Fibroblast of pulmonary artery (primary cell): ENCODE data around the gene IMPDH2.
A peak's percentile ranks its signal among the peaks of the same experiment; 100 is the strongest.

Source experiments
- DNase-seq: peaks from one replicate; pipeline ENCODE4 v3.0.0-alpha.2; 2010; ENCODE audit warnings: low read depth
- H3K4me3 ChIP-seq: replicated peaks from 2 replicates; pipeline ENCODE4 v1.5.1; 2011; ENCODE audit warnings: low read depth, mild to moderate bottlenecking, control low read depth, low read length, moderate library complexity
- TF ChIP-seq, protein P1 (sequence below): IDR thresholded peaks from 2 replicates; pipeline ENCODE4 v1.5.1; 2011; ENCODE audit warnings: mild to moderate bottlenecking, control low read depth, low read length, inconsistent platforms; ENCODE audit errors: missing control alignments

The IMPDH2 gene

DNA sequence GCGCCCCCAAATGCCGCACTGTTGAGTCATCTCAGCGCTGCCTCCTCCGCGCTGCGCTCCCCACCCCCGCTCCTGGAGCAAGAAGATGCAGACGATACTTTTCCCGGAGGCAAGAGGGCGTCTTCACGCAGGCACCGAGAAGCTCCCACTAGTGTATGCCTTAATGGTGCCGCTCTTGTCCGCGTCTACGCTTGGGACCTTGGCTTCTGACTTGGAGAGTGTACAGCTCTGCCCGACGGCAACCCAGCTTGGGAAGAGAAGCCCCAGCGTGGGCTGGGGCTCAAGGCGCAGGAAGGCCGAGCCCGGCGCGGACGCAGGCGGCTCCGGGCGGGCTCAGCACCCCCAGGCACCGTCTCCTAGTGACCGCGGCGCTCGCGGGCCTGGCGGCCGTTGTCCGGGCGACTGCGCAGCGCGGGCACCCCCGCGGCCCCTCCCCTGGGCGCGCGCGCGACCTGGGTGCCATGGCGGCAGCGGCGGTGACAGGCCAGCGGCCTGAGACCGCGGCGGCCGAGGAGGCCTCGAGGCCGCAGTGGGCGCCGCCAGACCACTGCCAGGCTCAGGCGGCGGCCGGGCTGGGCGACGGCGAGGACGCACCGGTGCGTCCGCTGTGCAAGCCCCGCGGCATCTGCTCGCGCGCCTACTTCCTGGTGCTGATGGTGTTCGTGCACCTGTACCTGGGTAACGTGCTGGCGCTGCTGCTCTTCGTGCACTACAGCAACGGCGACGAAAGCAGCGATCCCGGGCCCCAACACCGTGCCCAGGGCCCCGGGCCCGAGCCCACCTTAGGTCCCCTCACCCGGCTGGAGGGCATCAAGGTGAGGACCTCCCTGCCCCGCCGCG is 39.2 kb downstream of the IMPDH2 start, which contains the start of gene P4HTM:
P4HTM (plus strand) TSS at position 446 of the 840 bp plus-strand sequence; CDS start at position 462, 16 bp downstream.
- H3K4me3 ChIP-seq: peak within 1 kb of the TSS; percentile 69
- TF ChIP-seq, protein P1, sequence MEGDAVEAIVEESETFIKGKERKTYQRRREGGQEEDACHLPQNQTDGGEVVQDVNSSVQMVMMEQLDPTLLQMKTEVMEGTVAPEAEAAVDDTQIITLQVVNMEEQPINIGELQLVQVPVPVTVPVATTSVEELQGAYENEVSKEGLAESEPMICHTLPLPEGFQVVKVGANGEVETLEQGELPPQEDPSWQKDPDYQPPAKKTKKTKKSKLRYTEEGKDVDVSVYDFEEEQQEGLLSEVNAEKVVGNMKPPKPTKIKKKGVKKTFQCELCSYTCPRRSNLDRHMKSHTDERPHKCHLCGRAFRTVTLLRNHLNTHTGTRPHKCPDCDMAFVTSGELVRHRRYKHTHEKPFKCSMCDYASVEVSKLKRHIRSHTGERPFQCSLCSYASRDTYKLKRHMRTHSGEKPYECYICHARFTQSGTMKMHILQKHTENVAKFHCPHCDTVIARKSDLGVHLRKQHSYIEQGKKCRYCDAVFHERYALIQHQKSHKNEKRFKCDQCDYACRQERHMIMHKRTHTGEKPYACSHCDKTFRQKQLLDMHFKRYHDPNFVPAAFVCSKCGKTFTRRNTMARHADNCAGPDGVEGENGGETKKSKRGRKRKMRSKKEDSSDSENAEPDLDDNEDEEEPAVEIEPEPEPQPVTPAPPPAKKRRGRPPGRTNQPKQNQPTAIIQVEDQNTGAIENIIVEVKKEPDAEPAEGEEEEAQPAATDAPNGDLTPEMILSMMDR: peak; percentile 51
- peak; percentile 95 for DNase-seq

DNA sequence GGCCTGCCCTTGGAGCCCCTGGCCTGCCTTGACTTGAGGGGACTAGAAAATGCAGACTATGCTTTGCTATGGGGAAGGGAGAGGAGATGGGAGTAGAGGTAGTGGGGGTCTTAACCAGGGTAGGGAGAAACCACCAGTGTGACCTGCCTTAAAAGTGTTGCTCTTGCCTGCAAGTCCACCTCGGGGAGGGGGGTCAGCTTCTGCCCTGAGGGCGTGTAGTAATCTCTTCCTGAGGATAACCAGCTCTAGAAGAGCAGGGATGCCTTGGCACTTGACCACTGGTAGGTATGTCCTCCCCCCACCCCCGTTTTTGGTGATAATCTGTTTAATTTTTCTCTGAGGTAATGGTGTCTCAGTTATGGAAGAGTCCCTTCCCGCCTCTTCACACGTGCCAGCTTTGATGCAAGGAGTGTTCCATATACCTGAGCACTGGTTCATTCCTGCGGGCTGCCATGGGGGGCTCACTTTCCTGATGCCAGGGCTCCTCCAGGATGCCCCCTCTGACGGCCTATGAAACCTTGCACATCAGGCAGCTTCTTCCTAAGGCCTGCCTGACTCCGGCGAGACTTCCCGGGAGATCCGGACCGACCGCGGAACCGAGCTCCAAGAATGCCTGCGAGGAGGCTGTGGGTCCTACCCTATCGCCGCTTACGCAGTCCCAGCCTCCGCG is 39.9 kb downstream of the IMPDH2 start:
- peak overlapping the region; percentile 69 for H3K4me3 ChIP-seq

DNA sequence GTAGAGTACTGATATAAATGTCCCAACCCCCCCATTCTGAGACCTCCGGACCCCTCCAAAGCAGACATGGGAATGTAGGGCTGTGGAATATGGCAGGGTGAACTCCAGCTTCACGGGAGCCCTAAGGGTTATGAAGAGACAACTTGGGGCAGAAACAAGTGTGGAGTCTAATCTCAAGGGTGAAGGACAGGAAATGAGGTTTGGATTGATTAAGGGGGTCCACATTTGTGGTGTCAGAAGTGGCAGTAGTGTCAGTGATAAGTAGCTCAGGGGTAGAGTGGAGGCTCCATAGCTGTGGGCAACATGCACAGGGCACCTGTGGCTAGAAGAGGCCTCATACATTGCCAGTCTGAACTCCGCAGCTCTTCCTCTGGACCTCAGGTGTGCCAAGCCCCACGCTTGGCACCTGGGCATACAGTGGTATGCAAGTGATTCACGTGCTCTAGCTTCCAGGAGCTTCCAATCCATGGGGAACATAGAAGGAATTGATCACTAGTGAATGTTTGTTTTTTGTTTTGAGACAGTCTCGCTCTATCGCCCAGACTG is 43.3 kb downstream of the IMPDH2 start:
- DNase-seq: no peak
- TF ChIP-seq, protein P1: no peak
- H3K4me3 ChIP-seq: no peak overlapping the region

More for the DNA sequence above, 39.9 kb downstream of the IMPDH2 start:
- TF ChIP-seq, protein P1: no peak
- no peak for DNase-seq

DNA sequence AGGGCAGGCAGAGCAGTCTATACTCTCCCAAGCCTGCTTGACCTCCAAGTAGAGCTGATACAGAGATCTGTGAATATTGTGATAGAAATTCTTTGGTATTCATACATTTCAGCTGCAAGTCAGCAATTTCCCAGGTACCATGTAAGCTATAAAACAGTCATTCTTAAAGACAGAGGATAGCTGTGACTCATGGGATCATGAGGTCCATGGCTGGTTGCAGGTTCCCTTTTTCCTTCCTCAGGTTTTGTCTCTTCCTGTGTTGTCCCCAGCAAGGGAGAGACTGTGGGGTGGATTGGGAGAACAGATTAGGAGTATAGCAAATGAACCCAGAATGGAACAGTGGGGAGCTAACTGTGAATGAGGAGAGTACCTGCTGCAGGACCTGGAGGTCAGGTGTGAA is 44.5 kb downstream of the IMPDH2 start:
- DNase-seq: no peak
- no peak overlapping the region for H3K4me3 ChIP-seq
- TF ChIP-seq, protein P1: no peak

DNA sequence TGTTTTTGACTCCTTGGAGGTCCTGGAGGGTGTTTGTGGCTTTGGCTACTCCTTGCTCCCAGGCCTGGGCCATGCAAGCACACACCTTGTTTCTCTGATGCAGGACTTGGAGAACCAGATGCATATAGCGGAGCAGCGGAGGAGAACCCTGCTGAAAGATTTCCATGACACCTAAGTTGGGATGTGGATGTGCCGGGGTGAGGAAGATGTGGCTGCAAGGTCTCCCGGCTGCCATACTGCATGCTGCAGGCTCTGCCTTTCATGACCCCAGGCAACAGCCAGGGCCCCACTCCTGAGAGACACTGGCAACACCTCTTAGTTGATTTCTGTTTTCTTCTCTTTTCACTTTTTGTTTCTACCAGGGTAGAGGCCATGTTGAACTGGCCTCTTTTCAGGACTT is 46.1 kb downstream of the IMPDH2 start:
- TF ChIP-seq, protein P1: no peak
- no peak for DNase-seq
- no peak overlapping the region for H3K4me3 ChIP-seq

DNA sequence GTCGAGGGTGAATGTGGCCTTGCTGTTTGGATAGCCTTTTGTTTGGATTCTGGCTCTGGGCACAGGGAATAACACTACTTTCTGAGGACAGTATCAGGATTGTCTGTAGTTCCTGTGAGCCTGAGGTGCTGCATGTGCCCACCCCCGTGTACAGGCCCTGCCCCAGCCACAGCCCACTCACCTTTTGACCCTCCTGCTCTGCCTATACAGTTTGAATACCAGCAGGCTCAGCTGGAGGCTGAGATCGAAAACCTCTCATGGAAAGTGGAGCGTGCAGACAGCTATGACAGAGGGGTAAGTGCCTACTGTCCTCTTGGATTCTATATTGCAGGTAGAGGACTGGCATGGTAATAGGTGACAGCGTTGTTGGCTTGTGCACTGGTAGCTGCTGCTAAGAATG is 46.5 kb downstream of the IMPDH2 start:
- no peak for DNase-seq
- H3K4me3 ChIP-seq: no peak overlapping the region
- TF ChIP-seq, protein P1: no peak
